Panc1 (cell line): ENCODE measurements around the gene TCF7.

Experiments
- CTCF ChIP-seq: fragments of 450-650 bp; IDR thresholded peaks from 2 replicates; pipeline ENCODE4 v1.5.1; 2017; ENCODE audit warnings: mild to moderate bottlenecking
- POLR2AphosphoS5 ChIP-seq: IDR thresholded peaks from 2 replicates; pipeline ENCODE4 v1.6.1; 2012; ENCODE audit warnings: mild to moderate bottlenecking, low read depth, low read length, moderate library complexity
- SIN3A ChIP-seq: IDR thresholded peaks from 2 replicates; pipeline ENCODE4 v1.6.1; 2012; ENCODE audit warnings: low read depth, mild to moderate bottlenecking, low read length, moderate library complexity, borderline replicate concordance; ENCODE audit not compliant: insufficient read depth

DNA sequence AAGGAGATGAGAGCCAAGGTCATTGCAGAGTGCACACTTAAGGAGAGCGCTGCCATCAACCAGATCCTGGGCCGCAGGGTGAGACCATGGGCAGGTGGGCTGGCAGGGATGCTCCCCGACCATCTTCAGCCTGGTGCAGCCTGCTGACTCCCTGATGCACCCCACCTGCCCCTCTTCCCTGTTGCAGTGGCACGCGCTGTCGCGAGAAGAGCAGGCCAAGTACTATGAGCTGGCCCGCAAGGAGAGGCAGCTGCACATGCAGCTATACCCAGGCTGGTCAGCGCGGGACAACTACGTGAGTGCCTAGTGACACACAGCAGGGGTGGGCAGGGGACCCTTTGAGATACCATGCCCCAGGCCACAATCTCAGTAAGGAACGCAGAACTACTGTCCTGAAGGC, 28.3 kb downstream of the TCF7 start:
- TF ChIP-seq CTCF: no peak
- TF ChIP-seq SIN3A: no peak
- no peak for TF ChIP-seq POLR2AphosphoS5
